Panc1 (cell line): ENCODE measurements around the gene UBASH3B. TPM values are rescaled to one million over a fixed set of nuclear protein-coding genes. Genes with fewer than 3 reads are reported as not detected.

ENCODE experiments used
- ATAC-seq: fragments of 200-7000 bp; cut with Tn5 transposase; 2 replicates; pipeline ENCODE4 v1.9.1; 2020; ENCODE audit warnings: mild to moderate bottlenecking, moderate library complexity
- BruUV-seq: library from RNA; stranded (reverse); fragments of 400-500 nt; replicated peaks from 2 replicates; lab custom pipeline; 2021; lab: Mats Ljungman, UMichigan
- CTCF ChIA-PET: fragments of 300-600 bp; sonication (Branson Sonifier 250); formaldehyde crosslinking; loops from one replicate; lab custom pipeline; 2022; ENCODE audit warnings: antibody characterized with exemption; lab: Charles Lee
- POLR2A ChIA-PET: fragments of 300-600 bp; sonication (Branson Sonifier 250); formaldehyde crosslinking; loops from one replicate; lab custom pipeline; 2022; ENCODE audit warnings: antibody characterized with exemption; lab: Charles Lee
- DNase-seq: peaks from one replicate; pipeline ENCODE4 v3.0.0-alpha.2; 2010; ENCODE audit warnings: low read depth, low spot score
- H3K27ac ChIP-seq: 2 replicates; pipeline ENCODE4 v1.5.1; 2011; ENCODE audit warnings: mild to moderate bottlenecking, low read length, inconsistent platforms
- H3K27me3 ChIP-seq: fragments of 200-500 bp; sonication (Bioruptor generic); 2 replicates; pipeline ENCODE4 v1.6.0; 2014; ENCODE audit warnings: low read length, inconsistent platforms; ENCODE audit not compliant: control insufficient read depth, insufficient read depth
- H3K36me3 ChIP-seq: fragments of 200-500 bp; sonication (Bioruptor generic); 2 replicates; pipeline ENCODE4 v1.5.1; 2014; ENCODE audit warnings: inconsistent platforms, mild to moderate bottlenecking, low read length, moderate library complexity; ENCODE audit not compliant: control insufficient read depth, insufficient read depth
- H3K4me1 ChIP-seq: 2 replicates; pipeline ENCODE4 v1.5.1; 2011; ENCODE audit warnings: inconsistent platforms, mild to moderate bottlenecking, low read length, moderate library complexity; ENCODE audit not compliant: control insufficient read depth, insufficient read depth
- H3K4me3 ChIP-seq, 2 experiments: 2 replicates each; pipeline ENCODE4 v1.5.1; 2011 to 2012; ENCODE audit warnings: low read depth in 2 of 2, low read length in 2 of 2, mild to moderate bottlenecking in 2 of 2, inconsistent platforms in 1 of 2, moderate library complexity in 1 of 2
- H3K9me3 ChIP-seq: fragments of 200-500 bp; sonication (Bioruptor generic); 2 replicates; pipeline ENCODE4 v1.5.1; 2014; ENCODE audit warnings: low read depth, mild to moderate bottlenecking, inconsistent platforms, low read length, moderate library complexity; ENCODE audit not compliant: control insufficient read depth, insufficient read depth
- POLR2AphosphoS5 ChIP-seq: IDR thresholded peaks from 2 replicates; pipeline ENCODE4 v1.6.1; 2012; ENCODE audit warnings: mild to moderate bottlenecking, low read depth, low read length, moderate library complexity
- REST ChIP-seq, 2 experiments: IDR thresholded peaks; 2 replicates each; pipeline ENCODE4 v1.6.1; 2011 to 2012; ENCODE audit warnings: low read depth in 2 of 2, control low read depth in 1 of 2, low read length in 1 of 2, mild to moderate bottlenecking in 1 of 2, moderate library complexity in 1 of 2; ENCODE audit not compliant: insufficient read depth in 1 of 2
- SIN3A ChIP-seq: IDR thresholded peaks from 2 replicates; pipeline ENCODE4 v1.6.1; 2012; ENCODE audit warnings: low read depth, mild to moderate bottlenecking, low read length, moderate library complexity, borderline replicate concordance; ENCODE audit not compliant: insufficient read depth
- TCF7L2 ChIP-seq: IDR thresholded peaks from 2 replicates; pipeline ENCODE4 v1.6.1; 2011; ENCODE audit warnings: mild to moderate bottlenecking, low read depth, low read length, inconsistent platforms
- in situ Hi-C: cut with HindIII; loops from 2 replicates; pipeline ENCODE4 v1.10.0; 2016; ENCODE audit warnings: low sequenced_read_pairs, low pct_unique_long_range_greater_than_20kb
- intact Hi-C: fragments of 100-400 bp; cut with micrococcal nuclease; formaldehyde crosslinking; loops from one replicate; pipeline ENCODE4 v1.10.0; 2022; ENCODE audit not compliant: unreplicated experiment
- total RNA-seq: library from RNA; stranded (reverse); gene quantifications from one replicate; pipeline ENCODE4 v1.2.1, GENCODE V29; 2021; ENCODE audit not compliant: unreplicated experiment
- TF ChIP-seq, protein P1 (sequence below): fragments of 450-650 bp; IDR thresholded peaks from 2 replicates; pipeline ENCODE4 v1.5.1; 2017; ENCODE audit warnings: mild to moderate bottlenecking

Gene UBASH3B
- total RNA-seq, 1 experiment from 2014 or later: 55.1 TPM

DNA sequence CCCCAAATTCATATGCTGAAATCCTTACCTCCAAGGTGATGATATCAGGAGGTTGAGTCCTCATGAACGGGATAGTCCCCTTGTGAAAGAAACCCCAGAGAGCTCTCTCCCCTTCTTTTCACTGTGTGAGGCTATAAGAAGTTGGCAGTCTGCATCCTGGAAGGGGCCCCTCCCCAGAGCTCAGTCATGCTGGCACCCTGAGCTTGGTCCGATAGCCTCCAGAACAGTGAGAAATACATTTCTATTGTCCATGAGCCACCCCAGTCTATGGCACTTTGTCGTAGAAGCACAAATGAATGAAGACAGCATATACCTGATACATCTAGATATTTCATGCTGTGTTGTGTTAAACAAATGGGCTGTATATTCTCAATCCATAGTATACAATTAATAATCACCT is 101.7 kb downstream of the UBASH3B start:
- no peaks in the 10 kb centered on the region for H3K9me3 ChIP-seq
- TF ChIP-seq, protein P1, sequence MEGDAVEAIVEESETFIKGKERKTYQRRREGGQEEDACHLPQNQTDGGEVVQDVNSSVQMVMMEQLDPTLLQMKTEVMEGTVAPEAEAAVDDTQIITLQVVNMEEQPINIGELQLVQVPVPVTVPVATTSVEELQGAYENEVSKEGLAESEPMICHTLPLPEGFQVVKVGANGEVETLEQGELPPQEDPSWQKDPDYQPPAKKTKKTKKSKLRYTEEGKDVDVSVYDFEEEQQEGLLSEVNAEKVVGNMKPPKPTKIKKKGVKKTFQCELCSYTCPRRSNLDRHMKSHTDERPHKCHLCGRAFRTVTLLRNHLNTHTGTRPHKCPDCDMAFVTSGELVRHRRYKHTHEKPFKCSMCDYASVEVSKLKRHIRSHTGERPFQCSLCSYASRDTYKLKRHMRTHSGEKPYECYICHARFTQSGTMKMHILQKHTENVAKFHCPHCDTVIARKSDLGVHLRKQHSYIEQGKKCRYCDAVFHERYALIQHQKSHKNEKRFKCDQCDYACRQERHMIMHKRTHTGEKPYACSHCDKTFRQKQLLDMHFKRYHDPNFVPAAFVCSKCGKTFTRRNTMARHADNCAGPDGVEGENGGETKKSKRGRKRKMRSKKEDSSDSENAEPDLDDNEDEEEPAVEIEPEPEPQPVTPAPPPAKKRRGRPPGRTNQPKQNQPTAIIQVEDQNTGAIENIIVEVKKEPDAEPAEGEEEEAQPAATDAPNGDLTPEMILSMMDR: no peak
- TF ChIP-seq POLR2AphosphoS5 (no peak), TCF7L2 (no peak), REST (IDR thresholded peaks at IDR 0.05; ENCODE audit: insufficient read depth in 1 of 2, low read depth in 2 of 2, low read length in 1 of 2) (no peak), SIN3A (no peak)
- ATAC-seq (no peak), DNase-seq (no peak)
- H3K4me1 ChIP-seq: no peaks in the 10 kb centered on the region
- in situ Hi-C loops (no loop called here), intact Hi-C loops (no loop called here)
- POLR2A ChIA-PET: no interaction called here
- H3K36me3 ChIP-seq: no peaks in the 10 kb centered on the region
- no peak overlapping the region for H3K4me3 ChIP-seq
- no peak overlapping the region for H3K27ac ChIP-seq
- CTCF ChIA-PET: no interaction called here
- H3K27me3 ChIP-seq: no peaks in the 10 kb centered on the region
- no TSS peak for BruUV-seq

DNA sequence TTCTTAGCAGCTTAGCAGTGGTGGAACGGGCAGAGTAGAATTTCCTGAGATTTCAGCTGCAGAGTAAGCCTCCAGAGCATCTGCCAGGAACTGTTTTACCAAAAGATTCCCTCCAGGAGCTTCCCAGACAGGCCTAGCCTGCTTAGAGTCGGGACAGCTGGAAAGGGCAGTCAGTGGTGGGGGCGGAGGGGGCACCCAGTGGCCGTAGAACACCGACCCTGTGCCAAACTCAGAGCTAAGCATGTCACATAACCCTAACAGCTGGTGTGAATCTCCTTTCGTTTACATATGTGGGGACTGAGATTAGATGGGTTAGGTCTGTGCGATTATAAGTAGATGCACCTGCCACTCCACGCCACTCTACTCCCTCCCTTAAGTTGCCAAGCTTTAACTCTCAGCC is 102.8 kb downstream of the UBASH3B start:
- H3K9me3 ChIP-seq: no peaks in the 10 kb centered on the region
- intact Hi-C loops: no loop called here
- in situ Hi-C loops: no loop called here
- H3K4me3 ChIP-seq: no peak overlapping the region
- POLR2A ChIA-PET: interaction anchor here (0.6 to 0.8 kb wide), 2 partner anchors 11 to 19 kb away, joined by 3 read pairs; no protein-coding TSS in a partner anchor
- no TSS peak for BruUV-seq
- H3K4me1 ChIP-seq: no peaks in the 10 kb centered on the region
- no peaks in the 10 kb centered on the region for H3K36me3 ChIP-seq
- TF ChIP-seq SIN3A (no peak), TCF7L2 (no peak), POLR2AphosphoS5 (no peak), REST (IDR thresholded peaks at IDR 0.05; ENCODE audit: insufficient read depth in 1 of 2, low read depth in 2 of 2, low read length in 1 of 2) (no peak)
- TF ChIP-seq, protein P1: no peak
- H3K27me3 ChIP-seq: no peaks in the 10 kb centered on the region
- no peak for DNase-seq
- CTCF ChIA-PET: interaction anchor here (1.3 kb wide), 1 partner anchor 10 kb away, joined by 3 read pairs; no protein-coding TSS in a partner anchor
- ATAC-seq: no peak
- no peak overlapping the region for H3K27ac ChIP-seq
